ENCODE results near the gene STXBP5.

GRCh38 chr6:147345902-147346301 is 141.7 kb downstream of the STXBP5 start:
- TF ChIP-seq, protein P1, sequence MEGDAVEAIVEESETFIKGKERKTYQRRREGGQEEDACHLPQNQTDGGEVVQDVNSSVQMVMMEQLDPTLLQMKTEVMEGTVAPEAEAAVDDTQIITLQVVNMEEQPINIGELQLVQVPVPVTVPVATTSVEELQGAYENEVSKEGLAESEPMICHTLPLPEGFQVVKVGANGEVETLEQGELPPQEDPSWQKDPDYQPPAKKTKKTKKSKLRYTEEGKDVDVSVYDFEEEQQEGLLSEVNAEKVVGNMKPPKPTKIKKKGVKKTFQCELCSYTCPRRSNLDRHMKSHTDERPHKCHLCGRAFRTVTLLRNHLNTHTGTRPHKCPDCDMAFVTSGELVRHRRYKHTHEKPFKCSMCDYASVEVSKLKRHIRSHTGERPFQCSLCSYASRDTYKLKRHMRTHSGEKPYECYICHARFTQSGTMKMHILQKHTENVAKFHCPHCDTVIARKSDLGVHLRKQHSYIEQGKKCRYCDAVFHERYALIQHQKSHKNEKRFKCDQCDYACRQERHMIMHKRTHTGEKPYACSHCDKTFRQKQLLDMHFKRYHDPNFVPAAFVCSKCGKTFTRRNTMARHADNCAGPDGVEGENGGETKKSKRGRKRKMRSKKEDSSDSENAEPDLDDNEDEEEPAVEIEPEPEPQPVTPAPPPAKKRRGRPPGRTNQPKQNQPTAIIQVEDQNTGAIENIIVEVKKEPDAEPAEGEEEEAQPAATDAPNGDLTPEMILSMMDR (IDR thresholded peaks at IDR 0.05), result no peak
- no peak for TF ChIP-seq EZH2 (IDR thresholded peaks at IDR 0.05; ENCODE audit: borderline replicate concordance, insufficient read depth, low read depth, low read length, poor library complexity, severe bottlenecking)
